Measurements from ENCODE around the gene CT47B1. TPM values are rescaled to one million over a fixed set of nuclear protein-coding genes. Genes with fewer than 3 reads are reported as not detected.

Gene CT47B1
- not detected in 2 replicates for total RNA-seq

GRCh38 chrX:120875766-120876165 lies at the start of gene CT47B1:
TSS of gene CT47B1 (minus strand) at chrX:120875866. CDS start at chrX:120875670, 196 bp downstream.

Other genes starting within 250 kb of the CT47B1 start
- gene C1GALT1C1, start 245.8 kb downstream of the CT47B1 start, total RNA-seq, result 33.7 and 36.5 TPM in 2 replicates
- not detected in 2 replicates for gene CT47A11, start 61.3 kb upstream of the CT47B1 start, total RNA-seq
- gene CT47A10, start 66.2 kb upstream of the CT47B1 start, total RNA-seq, result not detected in 2 replicates
- not detected in 2 replicates for gene CT47A9, start 71.0 kb upstream of the CT47B1 start, total RNA-seq
- gene CT47A8, start 75.9 kb upstream of the CT47B1 start, total RNA-seq, result not detected in 2 replicates
- not detected in 2 replicates for gene CT47A7, start 80.7 kb upstream of the CT47B1 start, total RNA-seq
- gene CT47A6, start 85.6 kb upstream of the CT47B1 start, total RNA-seq, result not detected in 2 replicates
- not detected in 2 replicates for gene CT47A5, start 90.5 kb upstream of the CT47B1 start, total RNA-seq
- not detected in 2 replicates for gene CT47A4, start 95.3 kb upstream of the CT47B1 start, total RNA-seq
- not detected in 2 replicates for gene CT47A3, start 100.2 kb upstream of the CT47B1 start, total RNA-seq
- gene CT47A2, start 105.1 kb upstream of the CT47B1 start, total RNA-seq, result not detected in 2 replicates
- not detected in 2 replicates for gene CT47A1, start 109.9 kb upstream of the CT47B1 start, total RNA-seq
- 0.29 and 0.53 TPM in 2 replicates for gene GLUD2, start 171.7 kb upstream of the CT47B1 start, total RNA-seq

Measured in myometrial cell (primary cell).